GM18909 (cell line): ENCODE data around the gene HYOU1.
"Not testable (repeated sequence)": the region's sequence is repeated elsewhere in the genome, so short reads cannot be mapped to it uniquely, and the experiment has no call there.

ENCODE experiments used
- ATAC-seq: cut with Tn5 transposase; IDR thresholded peaks from one replicate; pipeline ENCODE4 v1.9.1; 2021; ENCODE audit warnings: mild to moderate bottlenecking; ENCODE audit not compliant: unreplicated experiment, poor library complexity

Gene HYOU1

GRCh38 chr11:119024430-119025098 lies 32.4 kb downstream of the HYOU1 start:
- no peak for ATAC-seq

GRCh38 chr11:119023741-119024140 lies 33.3 kb downstream of the HYOU1 start:
- no peak for ATAC-seq

GRCh38 chr11:119021631-119022030 lies 35.4 kb downstream of the HYOU1 start:
- no peak for ATAC-seq

GRCh38 chr11:119019996-119020395 lies 37.0 kb downstream of the HYOU1 start:
- no peak for ATAC-seq

GRCh38 chr11:119018074-119018938 lies 38.7 kb downstream of the HYOU1 start, which contains the start of the genes RPS25 and TRAPPC4:
Gene RPS25, minus strand, starts transcription at chr11:119018343. Its CDS starts 59 bp downstream, at chr11:119018284.
Gene TRAPPC4, plus strand, starts transcription at chr11:119018766. Its CDS starts 30 bp downstream, at chr11:119018796.
- peak; percentile 89 for ATAC-seq

- not testable (repeated sequence) for ATAC-seq
Observed at GRCh38 chr11:119017377-119017776, 39.6 kb downstream of the HYOU1 start.

GRCh38 chr11:119016216-119017009 lies 40.6 kb downstream of the HYOU1 start:
- ATAC-seq: no peak

- no peak for ATAC-seq
Observed at GRCh38 chr11:119015054-119015611, 41.9 kb downstream of the HYOU1 start.

GRCh38 chr11:119014209-119014924 lies 42.6 kb downstream of the HYOU1 start:
- ATAC-seq: no peak

GRCh38 chr11:119012629-119013170 lies 44.3 kb downstream of the HYOU1 start:
- no peak for ATAC-seq

- ATAC-seq: no peak
Observed at GRCh38 chr11:119011476-119012053, 45.4 kb downstream of the HYOU1 start.

- ATAC-seq: no peak
Observed at GRCh38 chr11:119006656-119007055, 50.3 kb downstream of the HYOU1 start.

- no peak for ATAC-seq
Observed at GRCh38 chr11:119000906-119001305, 56.1 kb downstream of the HYOU1 start.

GRCh38 chr11:118998822-118999221 lies 58.2 kb downstream of the HYOU1 start:
- no peak for ATAC-seq

GRCh38 chr11:118998388-118998717 lies 58.7 kb downstream of the HYOU1 start:
- ATAC-seq: peak; percentile 18

GRCh38 chr11:118997627-118998387 lies 59.2 kb downstream of the HYOU1 start, which contains the start of gene CENATAC:
Gene CENATAC, plus strand, starts transcription at chr11:118998138. Its CDS starts 60 bp downstream, at chr11:118998198.
- ATAC-seq: peak; percentile 95

- ATAC-seq: peak; percentile 1
Observed at GRCh38 chr11:118996926-118997626, 59.9 kb downstream of the HYOU1 start.
